GM13976 (cell line): ENCODE results near the gene CHST15.

Experiments used
- DNase-seq: peaks from one replicate; pipeline ENCODE4 v3.0.0; 2012; ENCODE audit warnings: low spot score
- CTCF ChIP-seq: IDR thresholded peaks from 2 replicates; pipeline ENCODE4 v1.5.1; 2012; ENCODE audit warnings: borderline replicate concordance, mild to moderate bottlenecking; ENCODE audit not compliant: insufficient read depth; ENCODE audit errors: extremely low read depth, missing control alignments, control extremely low read depth
- in situ Hi-C: fragments of 300-500 bp; cut with MboI; formaldehyde crosslinking; loops from one replicate; pipeline ENCODE4 v1.12.0; 2022; ENCODE audit warnings: low sequenced_read_pairs, mixed read lengths, inconsistent platforms; ENCODE audit not compliant: unreplicated experiment

CHST15 gene

GRCh38 chr10:124007773-124008145 is 85.6 kb downstream of the CHST15 start:
- in situ Hi-C loops, result no loop called here
- no peak for TF ChIP-seq CTCF
- no peak for DNase-seq

GRCh38 chr10:124007102-124007772 is 86.2 kb downstream of the CHST15 start:
- no peak for TF ChIP-seq CTCF
- DNase-seq, result no peak
- in situ Hi-C loops, result no loop called here

GRCh38 chr10:124006526-124006925 is 86.9 kb downstream of the CHST15 start:
- TF ChIP-seq CTCF, result no peak
- no peak for DNase-seq
- in situ Hi-C loops, result no loop called here

GRCh38 chr10:124005991-124006392 is 87.4 kb downstream of the CHST15 start:
- no peak for DNase-seq
- TF ChIP-seq CTCF, result no peak
- in situ Hi-C loops, result no loop called here

- in situ Hi-C loops, result no loop called here
- no peak for TF ChIP-seq CTCF
- peak; percentile 7 for DNase-seq
Observed at GRCh38 chr10:124005091-124005490, 88.3 kb downstream of the CHST15 start.

- in situ Hi-C loops, result no loop called here
- no peak for DNase-seq
- TF ChIP-seq CTCF, result no peak
Observed at GRCh38 chr10:124004663-124005004, 88.8 kb downstream of the CHST15 start.
